K562 (cell line): ENCODE results near the gene PLCB1. TPM values are rescaled to one million over a fixed set of nuclear protein-coding genes. Genes with fewer than 3 reads are reported as not detected.

Experiments used
- ATAC-seq: fragments of 200-7000 bp; cut with Tn5 transposase; 3 replicates; pipeline ENCODE4 v1.9.1; 2020; ENCODE audit warnings: moderate library complexity
- BruUV-seq: library from RNA; stranded (reverse); fragments of 400-500 nt; replicated peaks from 2 replicates; lab custom pipeline; 2021; lab: Mats Ljungman, UMichigan
- CTCF ChIA-PET: fragments of 300-600 bp; formaldehyde crosslinking; extraction: SDS; loops from one replicate; lab custom pipeline; 2021; ENCODE audit warnings: low intra/inter-chr PET ratio; lab: Yijun Ruan, JAX
- POLR2A ChIA-PET: fragments of 300-600, 350-650 bp; sonication (Branson Sonifier 250); formaldehyde crosslinking; extraction: SDS; loops from one replicate; lab custom pipeline; 2021; ENCODE audit warnings: antibody characterized with exemption, inconsistent platforms; lab: Yijun Ruan, JAX
- DNase-seq, 4 experiments: peaks; one replicate each; pipeline versions ENCODE4 v3.0.0 to v3.0.0-alpha.2; 2011 to 2018; ENCODE audit warnings: low spot score in 3 of 4, mixed read lengths in 3 of 4; ENCODE audit errors: extremely low read depth in 1 of 4
- FAIRE-seq: peaks from 2 replicates; lab custom pipeline; 2011; peaks lifted over from hg19 to GRCh38; lab: Jason Lieb, UNC
- H2AFZ ChIP-seq: 2 replicates; pipeline ENCODE4 v1.6.0; 2011; ENCODE audit warnings: low read depth, low read length, control low read depth, inconsistent platforms
- H3K27ac ChIP-seq: fragments of 200-600 bp; 3 replicates; pipeline ENCODE4 v1.8.0; 2011; ENCODE audit warnings: low read depth, mild to moderate bottlenecking, control low read depth, inconsistent platforms, low read length, moderate library complexity, mixed read lengths; ENCODE audit errors: extremely low read depth
- H3K27me3 ChIP-seq, 2 experiments: fragments of 300-600 bp in 1 of 2; 2 replicates in 1 of 2; 3 replicates in 1 of 2; pipeline versions ENCODE4 v1.6.0 to v1.8.0; 2011; ENCODE audit warnings: inconsistent platforms in 2 of 2, low read length in 2 of 2, mild to moderate bottlenecking in 1 of 2, mixed read lengths in 1 of 2, moderate library complexity in 1 of 2; ENCODE audit not compliant: control insufficient read depth in 2 of 2, insufficient read depth in 2 of 2
- H3K36me3 ChIP-seq: fragments of 300-600 bp; 3 replicates; pipeline ENCODE4 v1.8.0; 2011; ENCODE audit warnings: mild to moderate bottlenecking, low read length, inconsistent platforms; ENCODE audit not compliant: control insufficient read depth, insufficient read depth
- H3K4me1 ChIP-seq, 2 experiments: fragments of 200-600 bp in 1 of 2; replicated peaks in 1 of 2; 2 replicates in 1 of 2; 3 replicates in 1 of 2; pipeline versions ENCODE4 v1.5.1 to v1.8.0; 2011; ENCODE audit warnings: inconsistent platforms in 2 of 2, low read length in 2 of 2, mild to moderate bottlenecking in 1 of 2, mixed read lengths in 1 of 2, moderate library complexity in 1 of 2; ENCODE audit not compliant: control insufficient read depth in 2 of 2, insufficient read depth in 2 of 2
- H3K4me2 ChIP-seq: 2 replicates; pipeline ENCODE4 v1.6.1; 2011; ENCODE audit warnings: low read length, control low read depth, inconsistent platforms, mixed read lengths; ENCODE audit not compliant: insufficient read depth
- H3K4me3 ChIP-seq: fragments of 200-600 bp; sonication (generic), shearing (Covaris generic); 2 replicates; pipeline ENCODE4 v1.5.1; 2016; ENCODE audit warnings: control low read depth, inconsistent platforms
- H3K79me2 ChIP-seq: fragments of 200-600 bp; 3 replicates; pipeline ENCODE4 v1.8.0; 2011; ENCODE audit warnings: low read length, inconsistent platforms; ENCODE audit not compliant: control insufficient read depth, insufficient read depth
- H3K9ac ChIP-seq, 2 experiments: 2 replicates each; pipeline versions ENCODE4 v1.6.0 to v1.6.1; 2011; ENCODE audit warnings: low read depth in 2 of 2, low read length in 2 of 2, control low read depth in 1 of 2, inconsistent platforms in 1 of 2, mild to moderate bottlenecking in 1 of 2, mixed read lengths in 1 of 2; ENCODE audit not compliant: insufficient read depth in 1 of 2
- H3K9me1 ChIP-seq: one replicate; pipeline ENCODE4 v1.6.0; 2011; ENCODE audit warnings: inconsistent platforms, mild to moderate bottlenecking, low read length, moderate library complexity; ENCODE audit not compliant: control insufficient read depth, insufficient read depth
- H3K9me3 ChIP-seq: replicated peaks from 2 replicates; pipeline ENCODE4 v1.5.1; 2011; ENCODE audit warnings: low read depth, low read length, inconsistent platforms; ENCODE audit not compliant: control insufficient read depth, insufficient read depth
- H4K20me1 ChIP-seq: replicated peaks from 2 replicates; pipeline ENCODE4 v1.6.1; 2011; ENCODE audit warnings: low read length, inconsistent platforms, mixed read lengths; ENCODE audit not compliant: control insufficient read depth, insufficient read depth
- ATF7 ChIP-seq: fragments of 450-650 bp; IDR thresholded peaks from 2 replicates; pipeline ENCODE4 v1.7.1; 2014; ENCODE audit warnings: mild to moderate bottlenecking, moderate library complexity
- ETV5 ChIP-seq: sonication (generic); formaldehyde crosslinking; IDR thresholded peaks from 2 replicates; pipeline ENCODE4 v1.4.0; 2020; ENCODE audit warnings: low read depth, mild to moderate bottlenecking, missing genetic modification reagents
- FOXK2 ChIP-seq, 2 experiments: fragments of 450-650 bp; IDR thresholded peaks in 1 of 2; conservative IDR thresholded peaks in 1 of 2; 2 replicates each; pipeline ENCODE4 v1.6.1; 2016; ENCODE audit warnings: low read depth in 2 of 2, mild to moderate bottlenecking in 1 of 2
- PHF21A ChIP-seq: fragments of 450-650 bp; IDR thresholded peaks from 2 replicates; pipeline ENCODE4 v1.6.1; 2017; ENCODE audit warnings: low read depth, borderline replicate concordance
- TBL1XR1 ChIP-seq, 2 experiments: IDR thresholded peaks; 2 replicates each; pipeline ENCODE4 v1.6.1; 2012; ENCODE audit warnings: improper control_type of control experiment in 2 of 2, low read length in 2 of 2, mild to moderate bottlenecking in 1 of 2
- ZNF124 ChIP-seq: sonication (generic); formaldehyde crosslinking; IDR thresholded peaks from 2 replicates; pipeline ENCODE4 v1.8.1; 2022; ENCODE audit warnings: missing genetic modification reagents
- WGBS: fragments of 100-300 bp; shearing (Covaris generic); methylation state at CpG from one replicate; pipeline ENCODE4 v1.1.6; 2016; ENCODE audit warnings: low coverage, mixed read lengths; ENCODE audit not compliant: insufficient coverage; ENCODE audit errors: missing lambda C conversion rate; 5-methylcytosine and 5-hydroxymethylcytosine counted together
- in situ Hi-C: fragments of 300-500 bp; cut with MboI; formaldehyde crosslinking; loops from 4 replicates; pipeline ENCODE4 v1.15.0; 2018; ENCODE audit warnings: inconsistent platforms, mixed read lengths
- intact Hi-C: fragments of 100-400 bp; cut with micrococcal nuclease; formaldehyde crosslinking; loops from 2 replicates; pipeline ENCODE4 v1.14.2; 2022
- polyA plus RNA-seq, 8 experiments: library from polyadenylated mRNA; depleted of rRNA in 4 of 8; stranded (reverse) in 5 of 8; unstranded in 3 of 8; fragments of >200 nt; fragmentation: Nextera tagmentation in 2 of 8; fragmentation: Illumina TruSeq in 1 of 8; extraction: Ambion mirVana in 2 of 8; extraction: Trizol in 1 of 8; gene quantifications; 2 replicates each; pipeline versions ENCODE4 v1.2.1 to v1.2.3, GENCODE V29; 2011 to 2014; ENCODE audit warnings: inconsistent platforms in 1 of 8, missing spikeins in 1 of 8
- total RNA-seq, 7 experiments: library from RNA; depleted of rRNA in 6 of 7; stranded (reverse); fragments of >200 nt in 6 of 7; fragmentation: Illumina TruSeq in 2 of 7; extraction: Trizol in 2 of 7; gene quantifications; 2 replicates each; pipeline versions ENCODE4 v1.2.1 to v1.2.3, GENCODE V29; 2011 to 2021; ENCODE audit warnings: low replicate concordance in 1 of 7
- TF ChIP-seq, protein P1 (sequence below): fragments of 250-450 bp; sonication (Bioruptor Pico); IDR thresholded peaks from 2 replicates; pipeline ENCODE4 v1.8.0; 2021; ENCODE audit warnings: moderate library complexity, mild to moderate bottlenecking, inconsistent platforms
- TF ChIP-seq, protein P2 (sequence below): fragments of 450-650 bp; IDR thresholded peaks from 2 replicates; pipeline ENCODE4 v1.7.0; 2016; ENCODE audit warnings: borderline replicate concordance
- TF ChIP-seq, protein P3 (sequence below): fragments of 450-650 bp; IDR thresholded peaks from 2 replicates; pipeline ENCODE4 v1.6.1; 2017; ENCODE audit warnings: mild to moderate bottlenecking, moderate library complexity
- TF ChIP-seq, protein P4 (sequence below): sonication (generic); formaldehyde crosslinking; IDR thresholded peaks from 2 replicates; pipeline ENCODE4 v1.8.1; 2023; ENCODE audit warnings: mild to moderate bottlenecking, missing genetic modification reagents

PLCB1 gene
- total and polyA plus RNA-seq, 9 of the 15 experiments (the other 6 are each of a cell fraction or from before 2014, with no cell fraction given) = 0.34 to 3.1 (median 1.3) TPM

DNA sequence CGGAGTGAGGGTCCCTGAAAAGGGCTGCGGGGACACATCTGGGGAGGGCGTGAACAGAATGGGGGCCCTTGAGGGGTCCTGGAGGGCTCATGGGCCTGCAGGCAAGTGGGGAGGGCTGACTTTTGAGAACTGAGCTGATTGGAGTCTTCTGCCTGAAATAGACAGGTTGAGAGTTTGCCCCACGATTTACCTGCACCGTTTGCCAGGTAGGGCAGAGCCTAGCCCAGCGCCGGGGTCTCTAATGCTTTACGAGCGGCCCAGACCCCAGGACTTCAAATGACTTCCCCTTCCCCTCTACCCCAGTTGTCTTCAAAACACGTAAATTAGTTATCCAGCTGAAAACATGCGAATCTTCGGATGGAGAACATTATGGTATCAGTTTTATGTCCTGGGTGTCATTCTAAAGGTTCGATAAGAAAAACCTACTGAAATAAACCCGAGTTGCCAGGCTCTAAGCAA is 1.3 kb downstream of the PLCB1 start (continued):
- TF ChIP-seq, protein P1, sequence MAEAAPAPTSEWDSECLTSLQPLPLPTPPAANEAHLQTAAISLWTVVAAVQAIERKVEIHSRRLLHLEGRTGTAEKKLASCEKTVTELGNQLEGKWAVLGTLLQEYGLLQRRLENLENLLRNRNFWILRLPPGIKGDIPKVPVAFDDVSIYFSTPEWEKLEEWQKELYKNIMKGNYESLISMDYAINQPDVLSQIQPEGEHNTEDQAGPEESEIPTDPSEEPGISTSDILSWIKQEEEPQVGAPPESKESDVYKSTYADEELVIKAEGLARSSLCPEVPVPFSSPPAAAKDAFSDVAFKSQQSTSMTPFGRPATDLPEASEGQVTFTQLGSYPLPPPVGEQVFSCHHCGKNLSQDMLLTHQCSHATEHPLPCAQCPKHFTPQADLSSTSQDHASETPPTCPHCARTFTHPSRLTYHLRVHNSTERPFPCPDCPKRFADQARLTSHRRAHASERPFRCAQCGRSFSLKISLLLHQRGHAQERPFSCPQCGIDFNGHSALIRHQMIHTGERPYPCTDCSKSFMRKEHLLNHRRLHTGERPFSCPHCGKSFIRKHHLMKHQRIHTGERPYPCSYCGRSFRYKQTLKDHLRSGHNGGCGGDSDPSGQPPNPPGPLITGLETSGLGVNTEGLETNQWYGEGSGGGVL (CRISPR knock-in tag) = no peak

DNA sequence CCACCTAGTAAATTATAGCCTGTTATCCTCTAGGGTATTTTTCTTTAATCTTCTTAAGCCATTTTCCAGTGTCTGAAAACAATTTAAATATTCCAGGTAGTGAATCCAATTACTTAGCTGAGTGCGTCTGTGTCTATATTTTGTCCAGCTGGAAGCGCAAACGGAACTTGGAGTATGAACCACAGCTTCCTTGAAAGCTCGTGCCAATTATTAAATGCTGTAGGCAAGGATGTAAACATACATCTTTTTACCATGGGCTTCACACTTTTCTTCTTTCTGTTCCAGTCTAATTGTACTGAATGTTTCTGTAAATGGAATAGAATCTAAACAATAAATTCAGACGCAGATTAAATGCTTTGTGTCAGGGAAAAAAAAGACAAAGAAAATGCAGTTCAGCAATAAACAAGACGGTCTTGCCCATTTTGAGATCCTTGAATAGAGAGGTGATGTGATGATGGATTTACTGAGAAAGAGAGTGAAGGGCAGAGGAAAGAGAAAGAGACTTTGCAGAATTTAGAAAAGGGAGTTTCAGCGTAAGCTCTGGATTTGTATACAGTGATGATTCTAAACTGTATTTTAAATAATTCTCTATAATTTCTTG is 1.9 kb downstream of the PLCB1 start:
- Histone ChIP-seq H3K27ac (no peak overlapping the region), H3K9ac (no peak overlapping the region), H3K4me1 (0 out of 5 replicates have a peak, but pooled peaks cover 0 to 4% of the 10 kb centered on the region in 2 experiments), H3K36me3 (no peaks in the 10 kb centered on the region), H3K27me3 (no peaks in the 10 kb centered on the region), H3K4me2 (no peak overlapping the region), H3K4me3 (no peak overlapping the region), H4K20me1 (no peaks in the 10 kb centered on the region), H3K79me2 (no peaks in the 10 kb centered on the region), H3K9me3 (no peaks in the 10 kb centered on the region), H3K9me1 (no peaks in the 10 kb centered on the region), H2AFZ (no peak overlapping the region)
- in situ Hi-C loops (no loop called here), intact Hi-C loops (loop anchor here (10.0 kb wide), 1 partner anchor 251 kb away; no protein-coding TSS in a partner anchor)
- no peak for FAIRE-seq
- ChIA-PET CTCF (no interaction called here), POLR2A (interaction anchor here (0.6 to 0.8 kb wide), 3 partner anchors 19 to 115 kb away, joined by 3 to 4 read pairs (median 4); no protein-coding TSS in a partner anchor)
- WGBS = 14% methylated on average over 7 of the region's 7 CpGs
- TF ChIP-seq, protein P2, sequence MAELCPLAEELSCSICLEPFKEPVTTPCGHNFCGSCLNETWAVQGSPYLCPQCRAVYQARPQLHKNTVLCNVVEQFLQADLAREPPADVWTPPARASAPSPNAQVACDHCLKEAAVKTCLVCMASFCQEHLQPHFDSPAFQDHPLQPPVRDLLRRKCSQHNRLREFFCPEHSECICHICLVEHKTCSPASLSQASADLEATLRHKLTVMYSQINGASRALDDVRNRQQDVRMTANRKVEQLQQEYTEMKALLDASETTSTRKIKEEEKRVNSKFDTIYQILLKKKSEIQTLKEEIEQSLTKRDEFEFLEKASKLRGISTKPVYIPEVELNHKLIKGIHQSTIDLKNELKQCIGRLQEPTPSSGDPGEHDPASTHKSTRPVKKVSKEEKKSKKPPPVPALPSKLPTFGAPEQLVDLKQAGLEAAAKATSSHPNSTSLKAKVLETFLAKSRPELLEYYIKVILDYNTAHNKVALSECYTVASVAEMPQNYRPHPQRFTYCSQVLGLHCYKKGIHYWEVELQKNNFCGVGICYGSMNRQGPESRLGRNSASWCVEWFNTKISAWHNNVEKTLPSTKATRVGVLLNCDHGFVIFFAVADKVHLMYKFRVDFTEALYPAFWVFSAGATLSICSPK = no peak
- TF ChIP-seq PHF21A = no peak
- TF ChIP-seq ATF7 = no peak
- TF ChIP-seq, protein P3, sequence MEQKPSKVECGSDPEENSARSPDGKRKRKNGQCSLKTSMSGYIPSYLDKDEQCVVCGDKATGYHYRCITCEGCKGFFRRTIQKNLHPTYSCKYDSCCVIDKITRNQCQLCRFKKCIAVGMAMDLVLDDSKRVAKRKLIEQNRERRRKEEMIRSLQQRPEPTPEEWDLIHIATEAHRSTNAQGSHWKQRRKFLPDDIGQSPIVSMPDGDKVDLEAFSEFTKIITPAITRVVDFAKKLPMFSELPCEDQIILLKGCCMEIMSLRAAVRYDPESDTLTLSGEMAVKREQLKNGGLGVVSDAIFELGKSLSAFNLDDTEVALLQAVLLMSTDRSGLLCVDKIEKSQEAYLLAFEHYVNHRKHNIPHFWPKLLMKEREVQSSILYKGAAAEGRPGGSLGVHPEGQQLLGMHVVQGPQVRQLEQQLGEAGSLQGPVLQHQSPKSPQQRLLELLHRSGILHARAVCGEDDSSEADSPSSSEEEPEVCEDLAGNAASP = no peak
- no peak for TF ChIP-seq ZNF124
- no peak for TF ChIP-seq TBL1XR1 (IDR thresholded peaks at IDR 0.05; ENCODE audit: low read length in 2 of 2)
- no peak for TF ChIP-seq ETV5 (CRISPR knock-in tag)
- TF ChIP-seq, protein P4, sequence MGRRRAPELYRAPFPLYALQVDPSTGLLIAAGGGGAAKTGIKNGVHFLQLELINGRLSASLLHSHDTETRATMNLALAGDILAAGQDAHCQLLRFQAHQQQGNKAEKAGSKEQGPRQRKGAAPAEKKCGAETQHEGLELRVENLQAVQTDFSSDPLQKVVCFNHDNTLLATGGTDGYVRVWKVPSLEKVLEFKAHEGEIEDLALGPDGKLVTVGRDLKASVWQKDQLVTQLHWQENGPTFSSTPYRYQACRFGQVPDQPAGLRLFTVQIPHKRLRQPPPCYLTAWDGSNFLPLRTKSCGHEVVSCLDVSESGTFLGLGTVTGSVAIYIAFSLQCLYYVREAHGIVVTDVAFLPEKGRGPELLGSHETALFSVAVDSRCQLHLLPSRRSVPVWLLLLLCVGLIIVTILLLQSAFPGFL (CRISPR knock-in tag) = no peak
- TF ChIP-seq FOXK2 (conservative IDR thresholded peaks at IDR 0.05 in 1 of 2, IDR thresholded peaks at IDR 0.05 in 1 of 2; ENCODE audit: low read depth in 2 of 2) = no peak
- DNase-seq = no peak
- ATAC-seq = no peak
- no TSS peak for BruUV-seq
